H1 (cell line): Measurements from ENCODE around the gene CGREF1.

Experiments used
- CHD7 ChIP-seq: fragments of 300-600 bp; sonication (generic); IDR thresholded peaks from 2 replicates; pipeline ENCODE4 v1.7.1; 2012; ENCODE audit warnings: low read length, moderate library complexity, mild to moderate bottlenecking, inconsistent platforms; ENCODE audit not compliant: insufficient replicate concordance
- CTCF ChIP-seq, 3 experiments: IDR thresholded peaks; 1 replicate in 2 of 3; 2 replicates in 1 of 3; pipeline versions ENCODE4 v1.5.1 to v1.6.1; 2011; ENCODE audit warnings: low read length in 3 of 3, mild to moderate bottlenecking in 3 of 3, inconsistent platforms in 2 of 3, low read depth in 1 of 3, moderate library complexity in 1 of 3; ENCODE audit not compliant: insufficient read depth in 1 of 3; ENCODE audit errors: control extremely low read depth in 1 of 3
- EZH2 ChIP-seq: fragments of 200-600 bp; sonication (generic); IDR thresholded peaks from 2 replicates; pipeline ENCODE4 v1.7.1; 2012; ENCODE audit warnings: low read depth, mild to moderate bottlenecking, moderate library complexity, low read length, inconsistent platforms; ENCODE audit not compliant: severe bottlenecking
- FOSL1 ChIP-seq: IDR thresholded peaks from 2 replicates; pipeline ENCODE4 v1.6.1; 2011; ENCODE audit warnings: mild to moderate bottlenecking, low read depth, low read length, moderate library complexity; ENCODE audit not compliant: insufficient read depth
- GTF2F1 ChIP-seq: IDR thresholded peaks from 2 replicates; pipeline ENCODE4 v1.6.1; 2012; ENCODE audit warnings: low read depth, low read length, improper control_type of control experiment, borderline replicate concordance
- POLR2AphosphoS5 ChIP-seq: IDR thresholded peaks from 2 replicates; pipeline ENCODE4 v1.6.1; 2011; ENCODE audit warnings: low read depth, low read length

- no peak for TF ChIP-seq CHD7
- TF ChIP-seq GTF2F1, result no peak
- TF ChIP-seq EZH2, result no peak
- TF ChIP-seq CTCF (IDR thresholded peaks at IDR 0.05; ENCODE audit: control extremely low read depth in 1 of 3, insufficient read depth in 1 of 3, low read depth in 1 of 3, low read length in 3 of 3), result no peak
- TF ChIP-seq POLR2AphosphoS5, result no peak
- no peak for TF ChIP-seq FOSL1
Measured at GRCh38 chr2:27051902-27052645, 66.9 kb downstream of the CGREF1 start.
